ENCODE results near the gene MAP7. TPM values are rescaled to one million over a fixed set of nuclear protein-coding genes. Genes with fewer than 3 reads are reported as not detected.
"Not testable (repeated sequence)": the region's sequence is repeated elsewhere in the genome, so short reads cannot be mapped to it uniquely, and the experiment has no call there.

Gene MAP7
- total RNA-seq, 1 donor from 2014 or later = 0.51 TPM

DNA sequence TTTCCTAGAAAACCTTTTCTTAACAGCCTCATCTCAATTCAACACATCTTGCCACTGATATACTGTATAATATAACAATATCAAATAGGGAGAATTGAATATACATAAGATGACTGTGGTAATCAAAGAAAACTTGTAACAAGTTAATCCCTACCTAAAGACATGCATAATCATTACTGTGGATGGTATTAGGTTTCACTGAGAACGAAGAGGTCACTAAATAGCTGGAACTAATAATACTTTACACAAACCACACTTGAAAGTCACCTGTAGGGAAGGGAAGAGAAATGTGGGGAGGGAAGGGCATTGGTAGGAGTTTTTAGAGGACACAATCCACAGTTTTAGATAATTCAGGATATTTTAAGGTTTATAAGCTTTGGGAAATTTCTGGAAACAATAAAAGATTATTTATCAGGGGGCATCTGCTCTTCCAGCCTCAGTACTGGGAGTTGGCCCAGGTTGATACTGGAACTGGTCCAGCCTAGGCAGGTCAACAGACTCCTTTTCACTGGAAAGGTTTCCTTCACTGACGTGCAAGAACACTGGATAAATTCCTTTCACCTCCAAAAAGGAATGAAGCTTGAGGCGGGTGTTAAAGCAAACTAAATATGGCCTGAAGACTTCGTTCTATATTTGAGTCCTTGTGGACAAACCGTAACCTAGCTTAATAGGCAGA, 44.0 kb downstream of the MAP7 start:
- no peak for DNase-seq (ENCODE audit: low read depth in 2 of 2)

DNA sequence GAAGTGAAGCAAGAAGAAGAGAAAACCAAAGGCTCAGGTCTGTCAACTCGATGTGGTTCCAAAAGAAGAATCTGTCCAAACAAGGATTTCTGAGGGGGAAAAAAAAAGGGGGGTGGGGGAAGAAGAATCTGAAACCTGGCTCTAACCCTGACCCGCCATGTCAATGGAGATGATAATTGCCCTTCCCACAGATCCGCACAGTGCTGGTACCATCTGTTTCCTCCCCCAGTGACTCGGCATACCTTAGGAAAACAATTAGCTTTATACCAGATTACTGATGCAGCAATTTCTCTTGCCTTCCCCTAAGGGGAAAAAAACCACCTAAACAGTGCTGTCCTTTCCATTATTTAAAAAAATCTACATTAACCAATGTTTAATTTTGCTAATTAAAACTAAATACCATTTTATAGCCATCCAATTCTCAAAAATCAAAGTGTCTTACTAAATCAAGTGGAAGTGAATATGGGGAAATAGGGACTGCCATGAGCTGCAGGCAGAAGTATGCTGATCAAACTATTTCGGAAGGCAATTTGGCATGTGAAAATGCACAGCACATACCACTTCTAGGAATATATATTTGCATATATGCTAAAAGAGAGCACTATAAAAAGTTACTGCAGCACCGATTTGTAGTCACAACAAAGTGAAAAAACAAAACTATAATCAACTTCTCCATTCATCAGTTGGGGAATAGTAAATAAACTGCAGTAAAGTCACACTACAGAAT, 46.8 kb downstream of the MAP7 start:
- no peak for DNase-seq (ENCODE audit: low read depth in 2 of 2)

DNA sequence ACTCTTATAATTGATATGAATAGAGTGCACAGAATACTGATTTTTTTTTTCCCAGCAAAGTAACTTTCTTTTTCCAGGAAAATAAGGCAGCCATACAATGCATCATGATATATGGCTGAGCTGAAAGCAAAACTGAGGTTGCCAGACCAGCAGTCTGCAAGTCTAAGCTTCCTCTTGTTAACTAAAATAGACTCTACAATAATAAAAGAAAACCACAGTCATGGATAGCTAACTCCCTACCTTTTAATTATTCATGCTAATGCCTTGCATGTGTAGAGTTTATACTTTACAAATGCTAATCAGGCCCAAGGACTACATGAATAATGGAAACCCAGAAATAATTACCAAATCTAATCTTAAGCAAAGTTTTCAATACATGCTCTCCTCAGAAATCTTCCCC, 47.4 kb downstream of the MAP7 start:
- DNase-seq (ENCODE audit: low read depth in 2 of 2) = no peak

DNA sequence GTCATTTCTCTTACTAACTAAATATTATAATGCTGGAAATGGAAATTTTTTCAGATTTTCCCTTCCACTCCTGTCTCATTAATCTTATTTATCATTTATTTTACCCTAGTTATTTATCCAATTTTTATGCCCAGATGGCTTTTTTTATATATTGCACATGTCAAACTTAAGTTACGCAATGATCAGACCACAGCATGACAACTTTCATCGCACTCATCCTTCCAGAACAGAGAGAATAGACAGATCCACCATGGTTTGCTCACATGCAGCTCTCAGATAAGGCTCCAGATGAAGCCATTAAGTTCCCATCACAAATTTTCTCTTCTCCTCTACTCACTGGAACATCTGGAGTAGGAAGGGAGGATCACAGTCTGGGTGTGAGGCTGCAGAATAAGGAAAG, 48.7 kb downstream of the MAP7 start:
- no peak for DNase-seq (ENCODE audit: low read depth in 2 of 2)

DNA sequence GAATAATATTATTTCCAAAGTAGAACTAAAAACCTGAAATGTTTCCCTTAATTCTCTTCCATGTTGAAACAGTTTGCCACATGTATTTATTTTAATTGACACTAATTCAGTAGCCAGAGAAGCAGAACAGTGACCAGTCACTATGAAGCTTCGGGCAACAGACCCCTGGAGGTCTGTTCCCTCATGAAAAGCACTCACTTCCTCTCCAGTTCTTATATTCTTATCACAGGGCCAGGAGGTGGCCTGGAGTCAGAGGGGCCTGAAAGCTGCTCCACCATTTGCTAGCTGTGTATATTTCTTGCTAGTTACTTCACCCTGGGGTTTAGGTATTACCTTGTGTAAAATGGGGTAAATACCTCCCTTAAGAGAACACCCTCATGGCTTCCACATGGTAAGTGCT, 49.1 kb downstream of the MAP7 start:
- DNase-seq (ENCODE audit: low read depth in 2 of 2) = no peak

DNA sequence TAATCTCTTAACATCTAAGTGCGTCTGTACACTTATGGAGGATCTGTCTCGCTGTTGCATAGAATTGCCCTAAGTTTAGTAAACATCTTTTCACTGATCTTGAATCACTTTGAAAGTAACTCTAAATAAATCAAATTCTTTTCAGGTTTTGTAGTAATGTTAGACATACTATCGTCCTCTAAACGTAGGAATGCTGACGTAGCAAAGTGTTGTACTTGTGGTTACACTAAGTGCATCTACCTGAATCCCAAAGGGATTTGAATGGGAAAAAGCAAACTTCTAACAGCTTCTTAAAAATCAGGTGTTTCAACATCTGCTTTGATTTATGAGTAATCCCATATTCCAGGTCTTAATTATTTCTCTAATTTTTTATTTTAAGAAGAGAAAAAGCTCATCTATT, 49.8 kb downstream of the MAP7 start:
- no peak for DNase-seq (ENCODE audit: low read depth in 2 of 2)

DNA sequence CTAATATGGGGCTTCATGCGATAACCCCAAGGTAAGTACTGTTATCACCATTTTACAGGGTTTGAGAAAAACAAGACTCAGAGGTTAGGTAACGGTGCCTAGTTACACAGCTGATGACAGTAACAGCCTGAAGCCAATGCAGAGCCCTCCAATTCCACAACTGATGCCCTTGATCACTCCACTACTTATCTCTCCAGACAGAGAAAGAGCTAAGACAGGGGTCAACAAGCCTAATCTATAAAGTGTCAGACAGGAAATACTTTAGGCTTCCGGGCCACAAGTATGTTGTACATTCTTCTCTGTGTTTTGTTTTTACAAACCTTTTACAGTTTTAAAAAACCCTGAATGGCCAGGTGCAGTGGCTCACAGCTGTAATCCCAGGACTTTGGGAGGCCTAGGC, 50.9 kb downstream of the MAP7 start:
- DNase-seq (ENCODE audit: low read depth in 2 of 2) = peak in 1 of 2 donors; percentile 8

DNA sequence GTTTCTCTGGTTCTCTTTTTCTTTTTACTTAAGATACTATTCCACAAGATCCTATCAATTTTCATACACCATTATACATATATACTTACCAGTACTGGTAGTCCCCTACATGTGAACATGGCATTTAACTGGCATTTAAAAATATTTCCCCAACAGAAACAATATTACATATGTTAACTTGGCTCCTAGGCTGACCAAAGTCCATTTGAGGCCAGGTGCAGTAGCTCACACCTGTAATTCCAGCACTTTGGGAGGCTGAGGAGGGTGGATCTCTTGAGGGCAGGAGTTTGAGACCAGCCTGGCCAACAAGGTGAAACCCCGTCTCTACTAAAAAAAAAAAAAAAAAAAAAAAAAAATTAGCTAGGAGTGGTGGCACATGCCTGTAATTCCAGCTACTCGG, 53.8 kb downstream of the MAP7 start:
- DNase-seq (ENCODE audit: low read depth in 2 of 2) = not testable (repeated sequence)

DNA sequence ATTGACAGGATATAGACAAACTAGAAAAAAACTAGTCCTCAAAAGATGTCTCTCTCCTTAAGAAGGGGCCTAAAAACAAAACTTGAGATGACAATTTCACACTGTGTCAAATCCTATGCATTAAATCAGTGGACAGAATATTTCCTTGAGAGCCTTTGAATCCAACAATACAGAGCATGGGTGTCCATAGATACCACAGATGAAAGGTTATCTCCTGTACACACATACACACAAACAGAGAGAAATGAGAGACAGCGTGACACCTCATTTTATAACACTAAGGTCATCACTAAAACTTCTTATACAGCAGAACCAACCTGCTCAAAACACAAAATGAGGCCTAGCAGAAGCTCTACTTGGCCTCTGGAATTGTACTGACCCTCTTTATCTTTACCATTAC, 55.5 kb downstream of the MAP7 start:
- DNase-seq (ENCODE audit: low read depth in 2 of 2) = no peak

DNA sequence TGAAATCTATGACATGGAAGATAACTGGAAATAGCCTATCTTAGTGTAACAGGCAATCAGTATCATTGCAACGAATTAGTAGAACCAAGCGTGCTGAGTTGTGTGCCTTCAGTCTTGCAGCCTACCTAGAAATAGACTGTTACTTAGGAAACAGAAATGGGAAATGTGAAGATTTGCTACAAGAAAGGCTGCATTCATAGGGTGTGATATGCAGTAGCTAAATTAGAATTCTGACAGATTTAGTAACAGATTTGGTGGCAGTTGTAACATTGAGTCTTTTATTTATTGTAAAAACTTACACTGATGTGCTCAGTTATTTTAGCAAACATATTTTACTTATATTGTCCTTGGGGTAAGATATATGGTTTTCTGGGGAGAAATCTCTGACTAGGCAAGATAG, 56.2 kb downstream of the MAP7 start:
- DNase-seq (ENCODE audit: low read depth in 2 of 2) = no peak

DNA sequence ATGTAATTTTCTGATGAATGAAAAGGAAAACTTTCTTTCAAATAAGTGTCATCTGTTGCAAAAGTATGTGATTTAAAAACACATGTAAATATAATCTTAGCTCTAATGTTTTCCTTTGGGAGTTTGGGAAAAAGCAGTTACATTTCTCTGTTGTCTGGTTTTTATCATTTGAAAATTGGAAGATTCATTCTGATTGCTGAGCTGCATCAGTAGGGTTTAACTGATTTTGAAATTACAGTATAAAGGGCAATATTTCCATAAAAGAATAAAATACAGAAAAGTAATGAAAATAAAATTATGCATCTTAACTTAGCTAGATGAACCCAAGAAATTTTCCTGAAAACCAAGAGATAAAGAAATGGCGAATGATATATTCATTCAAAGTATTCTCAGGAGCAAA, 57.8 kb downstream of the MAP7 start:
- no peak for DNase-seq (ENCODE audit: low read depth in 2 of 2)

DNA sequence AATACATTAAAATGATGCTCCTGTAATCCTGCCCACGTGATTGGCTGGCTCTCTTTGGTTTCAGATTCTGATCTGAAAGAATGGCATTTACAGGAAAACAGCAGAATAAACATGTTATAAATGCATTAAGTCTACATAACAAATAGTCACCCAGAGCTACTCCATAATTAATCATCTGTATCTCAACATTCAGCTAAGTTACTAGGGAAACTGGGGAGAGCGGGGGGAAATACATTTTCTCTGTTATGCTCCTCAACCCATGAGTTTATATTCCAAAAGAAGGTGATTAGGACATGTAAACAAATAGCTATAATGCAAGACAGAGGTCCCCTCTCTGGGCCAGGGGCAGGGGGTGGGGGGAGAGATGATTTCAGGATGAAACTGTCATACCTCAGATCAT, 58.5 kb downstream of the MAP7 start:
- no peak for DNase-seq (ENCODE audit: low read depth in 2 of 2)

DNA sequence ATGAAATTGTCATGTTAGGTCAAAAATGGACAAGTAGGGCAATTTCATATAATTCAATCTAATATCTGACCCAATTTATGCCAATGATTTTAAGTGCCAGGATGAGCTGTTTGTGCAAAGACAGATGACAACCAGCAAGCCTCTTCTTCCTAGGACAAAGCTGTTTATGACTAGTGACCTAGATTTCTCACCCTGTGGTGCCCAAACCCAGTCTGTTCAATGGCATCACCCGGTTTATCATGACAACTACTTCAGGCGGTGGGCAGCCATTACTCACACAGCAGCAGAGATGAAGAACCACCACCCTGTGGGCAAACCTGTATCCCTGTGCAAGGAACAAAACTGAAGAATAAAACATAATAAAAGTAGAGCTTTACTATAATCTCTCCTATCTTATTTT, 59.0 kb downstream of the MAP7 start:
- DNase-seq (ENCODE audit: low read depth in 2 of 2) = no peak

DNA sequence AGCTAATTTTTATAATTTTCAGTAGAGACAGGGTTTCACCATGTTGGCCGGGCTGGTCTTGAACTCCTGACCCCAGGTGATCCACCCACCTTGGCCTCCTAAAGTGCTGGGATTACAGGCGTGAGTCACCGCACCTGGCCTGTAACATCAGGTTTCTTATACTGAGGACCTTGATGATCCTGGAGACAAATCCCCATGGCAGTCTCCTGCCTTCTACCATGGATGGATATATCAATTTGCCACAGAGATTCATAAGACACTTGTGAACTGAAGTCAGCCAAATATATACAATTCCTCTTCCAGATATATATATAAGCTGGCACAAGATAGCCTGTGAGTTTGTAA, 60.6 kb downstream of the MAP7 start:
- DNase-seq (ENCODE audit: low read depth in 2 of 2) = not testable (repeated sequence)

DNA sequence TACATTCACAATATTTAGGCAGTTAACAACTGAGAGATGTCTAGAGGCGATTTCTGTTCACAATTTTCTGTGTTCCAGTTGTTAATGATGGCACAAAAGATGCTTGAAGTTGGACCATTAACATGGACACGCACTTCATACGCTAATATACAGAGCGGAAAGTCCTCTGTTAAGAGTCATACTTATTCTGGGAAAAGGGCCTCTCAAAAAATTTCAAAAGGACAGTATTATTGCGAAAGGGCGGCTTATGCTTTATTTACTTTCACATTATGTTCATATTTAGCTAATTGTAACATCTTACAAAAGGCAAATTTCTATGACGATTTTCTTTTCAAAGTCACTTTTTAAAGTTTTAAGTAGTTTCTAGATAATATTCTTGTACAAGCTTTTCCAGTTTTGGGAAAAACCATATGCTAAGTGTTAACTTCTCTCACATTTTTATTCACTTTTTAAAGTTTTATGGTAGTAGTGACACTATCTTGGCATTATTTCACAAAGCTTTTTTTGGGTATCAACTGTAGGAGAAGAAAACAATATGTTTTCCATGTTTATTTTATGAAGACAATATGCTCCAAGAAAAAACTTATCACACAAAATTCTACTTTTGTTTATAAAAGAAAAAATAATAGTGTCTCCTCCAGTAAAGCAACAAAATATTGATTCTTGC, 62.3 kb downstream of the MAP7 start:
- DNase-seq (ENCODE audit: low read depth in 2 of 2) = no peak

DNA sequence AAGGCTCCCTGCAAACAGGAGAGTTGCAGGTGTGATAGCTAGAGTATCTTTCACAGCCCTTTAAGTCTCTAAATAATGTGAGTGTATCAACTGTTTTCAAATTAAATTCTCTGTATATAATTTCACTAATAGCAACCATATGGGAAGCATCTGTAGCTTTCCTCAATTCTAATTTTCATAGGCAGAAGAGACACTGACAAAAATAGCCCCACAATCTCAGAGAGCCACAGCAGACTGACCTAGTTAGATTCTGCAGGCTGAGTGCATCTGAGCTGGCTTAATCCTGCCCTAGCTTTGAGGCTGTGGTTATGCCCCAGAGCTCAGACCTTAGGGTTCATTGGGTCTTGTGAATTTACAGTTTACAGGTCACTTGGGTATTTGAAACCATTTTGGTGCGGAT, 63.9 kb downstream of the MAP7 start:
- DNase-seq (ENCODE audit: low read depth in 2 of 2) = no peak

DNA sequence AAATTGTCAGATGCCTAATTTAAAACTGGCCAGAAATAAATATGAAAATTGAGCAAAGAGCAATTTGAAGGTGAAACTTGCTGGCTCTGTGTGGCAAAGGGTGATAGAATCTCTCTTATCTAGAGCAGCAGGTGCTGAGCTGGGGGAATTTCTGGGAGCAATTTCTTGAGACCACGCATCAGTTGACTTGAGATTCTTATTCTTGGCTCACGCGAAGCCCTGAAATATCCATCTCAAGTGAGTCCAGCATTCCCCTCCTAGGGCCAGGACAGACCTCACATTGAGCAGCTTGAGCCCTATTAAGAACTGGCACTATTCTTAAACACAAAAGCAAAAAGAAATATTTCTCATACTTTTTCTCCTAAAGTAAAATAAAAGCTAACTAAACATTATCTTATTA, 66.3 kb downstream of the MAP7 start:
- no peak for DNase-seq (ENCODE audit: low read depth in 2 of 2)

DNA sequence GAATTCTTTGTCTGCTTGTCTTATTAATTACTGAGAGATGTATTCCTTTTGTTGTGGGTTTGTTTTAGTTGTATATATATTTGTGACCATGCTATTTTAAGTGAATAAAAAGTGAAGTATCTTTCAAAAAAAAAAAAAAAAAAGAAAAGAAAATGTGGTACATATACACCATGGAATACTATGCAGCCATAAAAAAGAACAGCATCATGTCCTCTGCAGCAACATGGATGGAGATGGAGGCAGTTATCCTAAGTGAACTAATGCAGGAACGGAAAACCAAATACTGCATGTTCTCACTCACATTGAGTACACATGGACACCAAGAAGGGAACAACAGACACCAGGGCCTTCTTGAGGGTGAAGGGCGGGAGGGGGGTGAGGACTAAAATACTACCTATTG, 67.2 kb downstream of the MAP7 start:
- not testable (repeated sequence) for DNase-seq (ENCODE audit: low read depth in 2 of 2)

DNA sequence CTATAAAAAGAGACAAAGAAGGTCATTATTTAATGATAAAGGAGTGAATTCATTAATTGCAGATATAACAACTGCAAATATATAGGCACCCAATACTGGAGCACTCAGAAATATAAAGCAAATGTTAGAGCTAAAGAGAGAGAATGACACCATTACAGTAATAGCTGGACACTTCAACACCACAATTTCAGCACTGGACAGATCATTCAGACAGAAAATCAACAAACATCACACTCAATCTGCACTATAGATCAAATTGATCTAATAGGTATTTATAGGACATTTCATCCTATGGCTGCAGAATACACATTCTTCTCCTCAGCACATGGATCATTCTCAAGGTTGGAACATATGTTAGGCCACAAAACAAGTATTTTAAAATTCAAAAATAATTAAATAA, 72.7 kb downstream of the MAP7 start:
- no peak for DNase-seq (ENCODE audit: low read depth in 2 of 2)

DNA sequence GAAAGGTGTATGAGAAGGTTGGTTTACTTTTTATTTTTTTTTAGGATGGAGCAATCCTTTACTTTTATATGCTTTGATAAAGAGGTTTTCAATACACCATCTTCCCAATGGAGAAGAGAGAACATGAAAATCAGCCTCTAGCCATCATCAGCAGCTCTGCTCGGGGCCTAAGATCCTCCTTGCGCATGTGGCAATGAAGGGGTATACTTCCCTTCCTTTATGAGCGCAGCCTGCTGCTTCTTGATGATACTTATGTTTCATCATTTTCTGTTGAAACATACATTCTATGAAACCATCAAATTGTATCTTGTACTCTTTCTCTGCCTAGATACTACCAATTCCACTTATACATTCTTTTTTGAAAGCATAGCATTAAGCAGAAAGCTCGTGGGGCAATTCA, 74.5 kb downstream of the MAP7 start:
- DNase-seq (ENCODE audit: low read depth in 2 of 2) = no peak

DNA sequence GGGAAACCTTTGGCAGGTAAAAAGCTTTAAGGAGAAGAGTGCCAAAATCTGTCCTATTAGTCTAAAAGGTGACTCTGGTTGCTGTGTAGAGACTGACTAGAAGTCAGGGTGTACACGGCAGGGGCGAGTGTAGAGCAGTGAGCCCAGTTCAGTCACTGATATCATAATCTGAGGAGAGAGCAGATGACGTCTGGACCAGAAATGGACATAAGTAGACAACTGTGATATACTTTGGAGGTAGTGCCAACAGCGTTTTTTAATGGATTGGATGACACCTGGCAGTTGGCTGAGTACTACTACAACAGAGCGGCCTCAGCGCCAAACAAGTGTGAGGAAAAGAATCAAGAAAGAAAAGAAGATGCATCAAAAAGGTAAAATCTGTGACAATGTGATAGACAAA, 76.0 kb downstream of the MAP7 start:
- DNase-seq (ENCODE audit: low read depth in 2 of 2) = no peak

DNA sequence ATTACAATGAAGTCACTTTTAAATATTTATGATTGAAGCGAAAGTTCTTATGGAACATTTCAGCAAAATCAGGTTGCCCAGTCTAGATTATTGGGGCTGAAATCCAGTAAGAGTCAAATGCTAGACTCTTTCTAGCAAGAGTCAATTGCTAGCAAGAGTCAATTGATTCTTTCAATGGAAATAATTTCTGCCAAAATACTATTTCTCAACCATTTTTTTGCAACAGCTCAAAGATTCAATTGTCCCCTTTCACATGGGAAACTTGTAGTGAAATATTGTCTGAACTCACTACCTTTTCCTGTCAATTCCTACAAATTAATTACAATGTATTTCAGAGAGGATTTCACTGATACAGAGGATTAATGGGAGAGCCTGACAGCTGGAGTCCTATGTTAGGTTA, 78.3 kb downstream of the MAP7 start:
- no peak for DNase-seq (ENCODE audit: low read depth in 2 of 2)

DNA sequence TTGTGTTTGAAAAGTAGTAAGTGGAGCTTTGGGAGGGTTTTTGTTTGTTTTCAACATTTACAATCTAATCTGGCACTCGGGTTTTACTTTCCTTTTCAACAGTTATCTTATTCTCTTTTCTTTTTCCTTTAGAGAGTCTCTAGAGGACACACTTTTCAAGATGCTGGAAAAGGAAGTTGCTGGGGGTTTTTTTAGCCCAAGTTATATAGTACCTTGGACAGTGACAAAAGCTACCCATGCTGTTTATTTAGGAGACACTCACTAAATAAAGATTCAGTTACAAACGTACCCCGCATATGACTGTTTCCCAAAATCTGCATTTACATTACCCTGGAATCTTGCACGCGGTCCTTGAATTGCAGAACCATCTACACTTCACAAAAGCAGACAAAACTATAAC, 78.8 kb downstream of the MAP7 start:
- DNase-seq (ENCODE audit: low read depth in 2 of 2) = no peak
